Cortex of kidney (tissue), 1 donor: ENCODE data around the gene NIPAL3.
"Not testable (repeated sequence)": the region's sequence is repeated elsewhere in the genome, so short reads cannot be mapped to it uniquely, and the experiment has no call there.

ENCODE experiments used
- DNase-seq: peaks from one replicate; lab custom pipeline; 2025; lab: John Stamatoyannopoulos, UW

Gene NIPAL3

GRCh38 chr1:24517898-24518297, 102.3 kb downstream of the NIPAL3 start:
- DNase-seq, result no peak

GRCh38 chr1:24520282-24520681, 104.7 kb downstream of the NIPAL3 start:
- DNase-seq, result not testable (repeated sequence)
